ENCODE data around the gene ALKBH5.

- no peak for TF ChIP-seq CTCF (IDR thresholded peaks at IDR 0.05)
- no peak for TF ChIP-seq EZH2 (IDR thresholded peaks at IDR 0.05)
- no peak for TF ChIP-seq EZH2phosphoT487 (IDR thresholded peaks at IDR 0.05)
Measured at GRCh38 chr17:18156976-18157280, 26.7 kb upstream of the ALKBH5 start.

Data from neural progenitor cell (in vitro differentiated cells).